ENCODE measurements around the gene CALHM4.

The CALHM4 gene

DNA sequence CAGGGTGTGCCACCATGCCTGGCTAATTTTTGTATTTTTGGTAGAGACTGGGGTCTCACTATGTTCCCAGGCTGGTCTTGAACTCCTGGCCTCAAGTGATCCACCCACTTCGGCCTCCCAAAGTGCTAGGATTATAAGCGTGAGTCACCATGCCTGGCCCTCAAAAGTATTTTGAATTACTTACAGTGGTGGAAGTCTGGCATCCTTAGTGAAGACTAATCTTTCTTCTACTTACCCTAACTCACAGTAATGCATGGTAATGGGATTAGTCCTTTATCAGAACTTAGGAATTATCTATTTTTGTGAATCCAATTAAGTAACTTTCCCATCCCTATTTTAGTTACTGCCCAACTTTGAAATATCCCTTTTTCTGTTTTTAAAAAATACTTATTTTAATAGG, 21.7 kb downstream of the CALHM4 start:
- TF ChIP-seq GATA2 (IDR thresholded peaks at IDR 0.05; ENCODE audit: low read depth, low read length) (no peak), GATA3 (IDR thresholded peaks at IDR 0.05; ENCODE audit: low read depth, low read length) (no peak)

DNA sequence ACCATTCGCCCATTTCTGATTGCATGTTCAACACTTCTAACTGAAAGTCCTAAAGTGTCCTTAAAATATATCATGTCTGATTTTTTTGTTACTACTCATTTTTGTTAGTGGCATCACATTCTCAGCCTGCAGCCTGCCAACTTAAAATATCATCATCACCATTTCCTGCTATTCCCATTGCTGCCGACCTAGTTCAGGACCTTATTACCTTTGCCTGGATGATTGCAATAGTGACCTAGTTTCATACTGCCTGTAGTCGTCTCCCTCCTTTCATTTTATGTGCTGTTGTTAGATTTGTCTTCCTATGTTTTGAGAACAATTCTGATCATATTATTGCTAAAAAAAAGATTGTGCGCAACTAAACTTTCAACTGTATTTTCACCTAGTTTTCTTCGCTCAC, 23.9 kb downstream of the CALHM4 start:
- TF ChIP-seq GATA3 (IDR thresholded peaks at IDR 0.05; ENCODE audit: low read depth, low read length) (no peak), GATA2 (IDR thresholded peaks at IDR 0.05; ENCODE audit: low read depth, low read length) (no peak)

DNA sequence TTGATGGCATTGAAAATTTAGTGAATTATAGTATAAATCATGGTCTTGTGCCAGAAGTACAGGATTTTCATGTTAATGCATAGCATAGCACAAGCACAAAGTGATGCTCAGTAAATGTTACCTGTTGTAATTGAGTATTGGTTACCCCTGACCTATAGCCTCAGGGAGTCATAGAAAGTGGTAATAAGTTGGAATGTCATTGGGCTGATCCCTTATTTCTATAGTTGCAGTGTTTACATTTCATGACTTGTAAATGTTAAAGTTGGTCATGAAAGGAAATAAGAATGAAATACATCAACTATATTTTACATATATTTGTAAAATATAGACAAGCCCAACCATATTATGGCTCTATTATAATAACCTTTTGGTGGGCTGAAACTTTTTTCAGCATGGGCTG, 24.8 kb downstream of the CALHM4 start:
- TF ChIP-seq GATA2 (IDR thresholded peaks at IDR 0.05; ENCODE audit: low read depth, low read length) (no peak), GATA3 (IDR thresholded peaks at IDR 0.05; ENCODE audit: low read depth, low read length) (no peak)

DNA sequence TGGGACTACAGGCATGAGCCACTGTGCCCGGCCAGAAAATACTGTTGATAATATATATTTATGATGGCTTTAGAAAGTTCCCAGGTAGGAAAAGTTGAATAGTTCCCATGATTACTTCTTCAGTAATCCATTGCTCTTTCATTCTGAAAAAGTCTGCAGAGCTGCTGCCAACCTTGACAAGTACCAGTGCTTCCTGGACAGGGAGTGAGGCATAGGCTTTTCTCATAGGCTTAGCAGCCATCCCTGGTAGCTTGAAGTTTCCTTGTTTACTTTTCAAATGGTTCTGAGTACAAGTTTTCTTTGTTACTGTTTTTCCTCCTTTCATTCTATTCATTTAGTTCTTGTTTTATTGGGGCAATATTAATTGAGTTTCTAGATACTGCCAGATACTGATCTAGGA, 25.6 kb downstream of the CALHM4 start:
- TF ChIP-seq GATA3 (IDR thresholded peaks at IDR 0.05; ENCODE audit: low read depth, low read length), result no peak
- TF ChIP-seq GATA2 (IDR thresholded peaks at IDR 0.05; ENCODE audit: low read depth, low read length), result no peak

DNA sequence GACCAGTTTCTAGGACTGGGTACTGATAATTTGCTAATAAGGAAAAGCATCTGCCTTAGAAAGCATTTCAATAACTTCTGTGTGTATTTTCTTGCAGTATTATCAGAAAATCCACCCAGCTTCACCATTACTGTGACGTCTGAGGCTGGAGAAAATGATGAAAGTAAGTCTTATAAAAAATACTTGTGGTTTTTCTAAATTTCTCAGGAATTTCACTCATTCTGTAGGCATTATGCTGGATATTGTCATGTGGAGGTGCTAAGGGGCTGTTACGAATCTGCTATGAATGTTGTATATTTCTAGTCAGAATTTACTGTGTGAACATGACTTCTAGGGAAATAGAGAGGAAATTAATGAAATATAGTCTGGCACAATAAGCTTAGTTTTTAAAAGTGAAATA, 26.6 kb downstream of the CALHM4 start:
- TF ChIP-seq GATA3 (IDR thresholded peaks at IDR 0.05; ENCODE audit: low read depth, low read length) (no peak), GATA2 (IDR thresholded peaks at IDR 0.05; ENCODE audit: low read depth, low read length) (no peak)

DNA sequence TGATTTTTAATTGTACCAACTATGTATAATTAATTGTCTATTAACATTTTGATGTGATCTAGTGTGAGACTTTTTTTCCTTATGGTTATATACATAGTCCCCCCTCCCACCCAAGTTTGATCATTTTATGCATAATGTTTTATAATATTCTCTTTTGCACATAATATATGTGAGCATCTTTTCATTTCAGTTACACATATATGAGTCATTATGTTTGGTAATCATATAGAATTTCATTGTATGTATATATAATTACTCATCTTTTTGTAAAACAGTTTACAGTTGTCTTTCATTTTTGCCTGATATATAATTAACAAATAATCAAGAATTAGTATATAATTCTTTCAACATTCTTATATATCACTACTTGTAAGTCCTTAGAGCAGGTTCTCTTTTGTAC, 32.7 kb downstream of the CALHM4 start:
- no peak for TF ChIP-seq GATA2 (IDR thresholded peaks at IDR 0.05; ENCODE audit: low read depth, low read length)
- TF ChIP-seq GATA3 (IDR thresholded peaks at IDR 0.05; ENCODE audit: low read depth, low read length), result no peak

DNA sequence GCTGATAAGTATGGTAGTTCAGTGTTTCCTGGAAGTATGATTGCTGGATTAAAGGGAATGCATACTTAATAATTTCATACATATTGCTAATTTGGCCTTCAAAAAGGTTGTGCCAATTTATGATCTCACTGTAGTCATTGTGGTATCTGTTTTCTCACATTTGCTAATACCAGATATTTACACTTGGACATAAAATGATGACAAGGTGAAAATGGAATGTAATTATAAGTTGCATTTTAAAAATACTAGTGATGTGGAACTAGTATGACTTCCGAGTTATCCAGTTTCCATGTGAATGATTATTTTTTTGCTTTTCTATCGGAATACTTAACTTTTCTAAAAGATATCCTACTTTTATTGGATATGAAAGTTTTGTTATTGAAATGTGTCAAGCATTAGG, 33.2 kb downstream of the CALHM4 start:
- no peak for TF ChIP-seq GATA3 (IDR thresholded peaks at IDR 0.05; ENCODE audit: low read depth, low read length)
- no peak for TF ChIP-seq GATA2 (IDR thresholded peaks at IDR 0.05; ENCODE audit: low read depth, low read length)

DNA sequence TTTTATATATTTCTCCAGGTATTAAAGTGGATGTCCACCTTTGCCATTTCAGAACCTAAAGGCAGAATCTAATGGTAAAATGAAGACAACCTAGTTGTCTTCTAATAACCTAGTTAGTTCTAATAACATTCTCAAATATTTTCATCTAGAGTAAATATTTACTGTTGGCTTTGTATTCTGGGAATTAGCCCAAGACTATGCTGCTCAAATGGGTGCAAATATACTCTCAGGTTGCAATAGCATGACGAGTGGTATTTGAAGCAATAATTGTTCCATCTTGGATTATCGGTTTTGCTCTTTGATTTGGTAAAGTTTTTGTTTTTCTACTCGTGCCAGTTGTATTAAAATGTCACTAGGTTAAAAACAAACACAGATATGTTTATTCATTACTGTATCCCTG, 41.7 kb downstream of the CALHM4 start:
- TF ChIP-seq GATA2 (IDR thresholded peaks at IDR 0.05; ENCODE audit: low read depth, low read length) (no peak), GATA3 (IDR thresholded peaks at IDR 0.05; ENCODE audit: low read depth, low read length) (no peak)

DNA sequence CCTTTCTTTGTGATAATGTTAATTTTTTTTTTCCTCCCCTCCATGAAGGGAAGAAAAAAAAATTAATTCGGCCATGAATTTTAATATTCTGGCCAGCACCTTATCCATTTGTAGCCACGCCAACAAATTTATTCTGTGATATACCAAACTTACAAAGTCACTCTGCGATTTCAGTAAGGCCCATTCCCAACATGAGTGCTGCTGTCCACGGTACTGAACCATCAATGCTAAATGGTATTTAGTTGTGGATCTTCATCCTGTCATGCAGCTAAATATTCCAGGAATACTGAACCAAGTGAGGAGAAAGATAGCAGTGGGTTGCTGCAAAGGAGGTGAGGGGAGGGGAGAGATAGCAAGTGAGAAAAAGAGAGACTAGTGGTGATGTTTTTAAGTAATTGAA, 43.3 kb downstream of the CALHM4 start:
- no peak for TF ChIP-seq GATA3 (IDR thresholded peaks at IDR 0.05; ENCODE audit: low read depth, low read length)
- no peak for TF ChIP-seq GATA2 (IDR thresholded peaks at IDR 0.05; ENCODE audit: low read depth, low read length)

DNA sequence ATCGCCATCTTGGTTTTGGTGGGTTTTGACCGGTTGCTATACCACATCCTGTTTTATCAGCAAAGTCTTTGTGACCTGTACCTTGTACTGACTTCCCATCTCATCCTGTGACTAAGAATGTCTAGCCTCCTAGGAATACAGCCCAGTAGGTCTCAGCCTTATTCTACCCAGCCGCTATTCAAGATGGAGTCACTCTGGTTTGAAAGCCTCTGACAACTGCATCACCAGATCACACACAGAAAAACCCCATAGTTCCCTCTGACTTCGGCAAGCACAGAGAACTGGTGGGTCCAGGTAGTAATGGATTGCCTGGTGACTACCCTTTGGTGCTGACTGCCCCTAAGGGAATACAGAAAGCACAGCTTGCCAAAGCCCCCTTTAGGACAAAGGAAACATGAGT, 52.4 kb downstream of the CALHM4 start:
- no peak for TF ChIP-seq GATA2 (IDR thresholded peaks at IDR 0.05; ENCODE audit: low read depth, low read length)
- no peak for TF ChIP-seq GATA3 (IDR thresholded peaks at IDR 0.05; ENCODE audit: low read depth, low read length)
